ENCODE results near the gene QKI. TPM values are rescaled to one million over a fixed set of nuclear protein-coding genes. Genes with fewer than 3 reads are reported as not detected.

The QKI gene
- total RNA-seq, 1 donor from 2014 or later, result 204 TPM

- Histone ChIP-seq H3K4me2 (ENCODE audit: low read length) (no peak overlapping the region), H3K9me3 (ENCODE audit: insufficient read depth, low read depth, low read length) (no peaks in the 10 kb centered on the region), H3K4me1 (ENCODE audit: insufficient read depth, low read length) (peaks cover 3% of the 10 kb centered on the region), H3K79me2 (ENCODE audit: insufficient read depth, low read length) (peaks cover 100% of the 10 kb centered on the region), H4K20me1 (ENCODE audit: insufficient read depth, low read length) (peaks cover 60% of the 10 kb centered on the region), H3K4me3 (ENCODE audit: insufficient read depth, low read depth, low read length) (no peak overlapping the region), H3K27ac (ENCODE audit: low read depth, low read length) (no peak overlapping the region), H3K27me3 (ENCODE audit: insufficient read depth, low read length) (no peaks in the 10 kb centered on the region), H3K36me3 (ENCODE audit: insufficient read depth, low read length) (no peaks in the 10 kb centered on the region), H3K9ac (ENCODE audit: low read length) (no peak overlapping the region), H2AFZ (ENCODE audit: low read depth, low read length) (no peak overlapping the region)
- DNase-seq (ENCODE audit: low read depth) (no peak), FAIRE-seq (no peak)
- Mint-ChIP-seq H3K4me3 (ENCODE audit: unreplicated experiment) (no peak overlapping the region), H3K4me1 (ENCODE audit: low read depth, unreplicated experiment) (peaks cover 27% of the 10 kb centered on the region), H3K9me3 (ENCODE audit: unreplicated experiment) (peaks cover 2% of the 10 kb centered on the region), H3K27ac (ENCODE audit: unreplicated experiment) (no peak overlapping the region), H3K27me3 (ENCODE audit: low read depth, unreplicated experiment) (no peaks in the 10 kb centered on the region), H3K36me3 (ENCODE audit: low read depth, unreplicated experiment) (no peaks in the 10 kb centered on the region)
- no peak for TF ChIP-seq EZH2 (IDR thresholded peaks at IDR 0.05; ENCODE audit: insufficient read depth, low read length)
These were observed 32.0 kb downstream of the QKI start for GRCh38 chr6:163446549-163446948.

GRCh38 chr6:163449076-163449475 is 34.6 kb downstream of the QKI start:
- FAIRE-seq, result no peak
- H3K4me1 Mint-ChIP-seq (ENCODE audit: low read depth, unreplicated experiment), result peaks cover 18% of the 10 kb centered on the region
- H4K20me1 ChIP-seq (ENCODE audit: insufficient read depth, low read length), result peaks cover 49% of the 10 kb centered on the region

GRCh38 chr6:163454425-163454824 is 39.9 kb downstream of the QKI start:
- Mint-ChIP-seq H3K27me3 (ENCODE audit: low read depth, unreplicated experiment) (no peaks in the 10 kb centered on the region), H3K36me3 (ENCODE audit: low read depth, unreplicated experiment) (peaks cover 2% of the 10 kb centered on the region), H3K4me3 (ENCODE audit: unreplicated experiment) (no peak overlapping the region), H3K4me1 (ENCODE audit: low read depth, unreplicated experiment) (peaks cover 42% of the 10 kb centered on the region), H3K27ac (ENCODE audit: unreplicated experiment) (no peak overlapping the region), H3K9me3 (ENCODE audit: unreplicated experiment) (peaks cover 2% of the 10 kb centered on the region)
- DNase-seq (ENCODE audit: low read depth) (no peak), FAIRE-seq (no peak)
- H3K79me2 ChIP-seq (ENCODE audit: insufficient read depth, low read length), result peaks cover 97% of the 10 kb centered on the region
- H2AFZ ChIP-seq (ENCODE audit: low read depth, low read length), result no peak overlapping the region
- no peak for TF ChIP-seq CTCF (IDR thresholded peaks at IDR 0.05; ENCODE audit: insufficient read depth, low read depth, low read length)
- no peak for TF ChIP-seq EZH2 (IDR thresholded peaks at IDR 0.05; ENCODE audit: insufficient read depth, low read length)
- H3K4me1 ChIP-seq (ENCODE audit: insufficient read depth, low read length), result peaks cover 29% of the 10 kb centered on the region
- H3K4me3 ChIP-seq (ENCODE audit: insufficient read depth, low read depth, low read length), result no peak overlapping the region
- H3K27me3 ChIP-seq (ENCODE audit: insufficient read depth, low read length), result no peaks in the 10 kb centered on the region
- no peak overlapping the region for H3K4me2 ChIP-seq (ENCODE audit: low read length)
- peaks cover 74% of the 10 kb centered on the region for H4K20me1 ChIP-seq (ENCODE audit: insufficient read depth, low read length)
- no peaks in the 10 kb centered on the region for H3K9me3 ChIP-seq (ENCODE audit: insufficient read depth, low read depth, low read length)
- no peak overlapping the region for H3K27ac ChIP-seq (ENCODE audit: low read depth, low read length)
- H3K9ac ChIP-seq (ENCODE audit: low read length), result no peak overlapping the region
- H3K36me3 ChIP-seq (ENCODE audit: insufficient read depth, low read length), result peaks cover 6% of the 10 kb centered on the region

More at GRCh38 chr6:163449076-163449475, 34.6 kb downstream of the QKI start:
- H2AFZ ChIP-seq (ENCODE audit: low read depth, low read length), result no peak overlapping the region
- no peak for TF ChIP-seq CTCF (IDR thresholded peaks at IDR 0.05; ENCODE audit: insufficient read depth, low read depth, low read length)
- no peak for TF ChIP-seq EZH2 (IDR thresholded peaks at IDR 0.05; ENCODE audit: insufficient read depth, low read length)
- Mint-ChIP-seq H3K4me3 (ENCODE audit: unreplicated experiment) (no peak overlapping the region), H3K27me3 (ENCODE audit: low read depth, unreplicated experiment) (no peaks in the 10 kb centered on the region), H3K36me3 (ENCODE audit: low read depth, unreplicated experiment) (no peaks in the 10 kb centered on the region), H3K9me3 (ENCODE audit: unreplicated experiment) (peaks cover 2% of the 10 kb centered on the region), H3K27ac (ENCODE audit: unreplicated experiment) (no peak overlapping the region)
- no peak overlapping the region for H3K9ac ChIP-seq (ENCODE audit: low read length)
- H3K4me3 ChIP-seq (ENCODE audit: insufficient read depth, low read depth, low read length), result no peak overlapping the region
- no peaks in the 10 kb centered on the region for H3K27me3 ChIP-seq (ENCODE audit: insufficient read depth, low read length)
- H3K27ac ChIP-seq (ENCODE audit: low read depth, low read length), result no peak overlapping the region
- no peak for DNase-seq (ENCODE audit: low read depth)
- H3K4me1 ChIP-seq (ENCODE audit: insufficient read depth, low read length), result no peaks in the 10 kb centered on the region
- peaks cover 100% of the 10 kb centered on the region for H3K79me2 ChIP-seq (ENCODE audit: insufficient read depth, low read length)
- no peak overlapping the region for H3K4me2 ChIP-seq (ENCODE audit: low read length)
- no peaks in the 10 kb centered on the region for H3K36me3 ChIP-seq (ENCODE audit: insufficient read depth, low read length)
- H3K9me3 ChIP-seq (ENCODE audit: insufficient read depth, low read depth, low read length), result no peaks in the 10 kb centered on the region
